NOMO-1 treated with dmso at 0.1 percent for 144 hours (cell line): ENCODE measurements around the gene MRPL1.
"Not testable (repeated sequence)": the region's sequence is repeated elsewhere in the genome, so short reads cannot be mapped to it uniquely, and the experiment has no call there.

Experiments used
- DNase-seq: peaks from one replicate; lab custom pipeline; 2025; ENCODE audit not compliant: unreplicated experiment; lab: John Stamatoyannopoulos, UW

MRPL1 gene

GRCh38 chr4:77963004-77963403, 100.4 kb downstream of the MRPL1 start:
- DNase-seq = no peak

GRCh38 chr4:77973657-77974056, 111.0 kb downstream of the MRPL1 start:
- not testable (repeated sequence) for DNase-seq

GRCh38 chr4:77982900-77983540, 120.4 kb downstream of the MRPL1 start:
- DNase-seq = not testable (repeated sequence)

GRCh38 chr4:77983612-77984311, 121.1 kb downstream of the MRPL1 start:
- DNase-seq = not testable (repeated sequence)

GRCh38 chr4:77989968-77990367, 127.3 kb downstream of the MRPL1 start:
- DNase-seq = no peak

- no peak for DNase-seq
Measured at GRCh38 chr4:77990456-77990855, 127.8 kb downstream of the MRPL1 start.

GRCh38 chr4:77990904-77991358, 128.3 kb downstream of the MRPL1 start:
- no peak for DNase-seq

GRCh38 chr4:77992581-77992980, 130.0 kb downstream of the MRPL1 start:
- no peak for DNase-seq

- no peak for DNase-seq
Measured at GRCh38 chr4:77994194-77994721, 131.6 kb downstream of the MRPL1 start.

GRCh38 chr4:77996076-77996475, 133.4 kb downstream of the MRPL1 start:
- no peak for DNase-seq

GRCh38 chr4:78001531-78001930, 138.9 kb downstream of the MRPL1 start:
- no peak for DNase-seq

- no peak for DNase-seq
Measured at GRCh38 chr4:78002260-78002659, 139.6 kb downstream of the MRPL1 start.
